H1 (cell line): ENCODE results near the gene DXO. TPM values are rescaled to one million over a fixed set of nuclear protein-coding genes. Genes with fewer than 3 reads are reported as not detected.

Experiments used
- CTCF ChIA-PET: fragments of 300-600 bp; sonication (Branson Sonifier 250); formaldehyde crosslinking; loops from one replicate; lab custom pipeline; 2021; ENCODE audit not compliant: partially characterized antibody; lab: Charles Lee
- POLR2A ChIA-PET: fragments of 300-600 bp; sonication (Branson Sonifier 250); formaldehyde crosslinking; loops from one replicate; lab custom pipeline; 2021; ENCODE audit warnings: inconsistent platforms; ENCODE audit not compliant: partially characterized antibody; lab: Charles Lee
- DNase-seq, 2 experiments: peaks; one replicate each; pipeline versions ENCODE4 v3.0.0 to v3.0.0-alpha.2; 2010 to 2022; ENCODE audit warnings: low spot score in 2 of 2, low read depth in 1 of 2, mixed read lengths in 1 of 2
- FAIRE-seq: peaks from 2 replicates; lab custom pipeline; 2011; peaks lifted over from hg19 to GRCh38; lab: Jason Lieb, UNC
- H2AFZ ChIP-seq: 2 replicates; pipeline ENCODE4 v1.8.1; 2012; ENCODE audit warnings: low read length, inconsistent platforms
- H2AK5ac ChIP-seq: 2 replicates; pipeline ENCODE4 v1.6.1; 2013; ENCODE audit warnings: low read depth, low read length
- H2BK120ac ChIP-seq: replicated peaks from 2 replicates; pipeline ENCODE3; 2013; ENCODE audit warnings: low read depth, low read length, inconsistent platforms
- H2BK12ac ChIP-seq: 2 replicates; pipeline ENCODE4 v1.6.1; 2013; ENCODE audit warnings: low read depth, low read length
- H2BK15ac ChIP-seq: 2 replicates; pipeline ENCODE4 v1.6.1; 2013; ENCODE audit warnings: low read length
- H2BK20ac ChIP-seq: 2 replicates; pipeline ENCODE4 v1.6.1; 2013; ENCODE audit warnings: low read length
- H2BK5ac ChIP-seq: 2 replicates; pipeline ENCODE4 v1.6.1; 2013; ENCODE audit warnings: low read depth, low read length
- H3K14ac ChIP-seq: 2 replicates; pipeline ENCODE4 v1.6.1; 2013; ENCODE audit warnings: inconsistent platforms; ENCODE audit not compliant: insufficient read length
- H3K18ac ChIP-seq: 2 replicates; pipeline ENCODE4 v1.6.1; 2013; ENCODE audit warnings: low read length; ENCODE audit errors: extremely low read depth
- H3K23ac ChIP-seq: 2 replicates; pipeline ENCODE4 v1.6.1; 2013; ENCODE audit warnings: inconsistent platforms; ENCODE audit not compliant: insufficient read length
- H3K23me2 ChIP-seq: 2 replicates; pipeline ENCODE4 v1.6.1; 2013; ENCODE audit warnings: low read depth, low read length
- H3K27ac ChIP-seq: 2 replicates; pipeline ENCODE4 v1.6.1; 2011; ENCODE audit warnings: low read depth, low read length, inconsistent platforms
- H3K27me3 ChIP-seq, 4 experiments: replicated peaks in 1 of 4; 1 replicate in 1 of 4; 2 replicates in 3 of 4; pipeline versions ENCODE4 v1.6.1 to v1.8.1; 2011 to 2013; ENCODE audit warnings: low read length in 3 of 4, mild to moderate bottlenecking in 3 of 4, inconsistent platforms in 2 of 4, mixed read lengths in 2 of 4, moderate library complexity in 1 of 4; ENCODE audit not compliant: control insufficient read depth in 3 of 4, insufficient read depth in 3 of 4; ENCODE audit errors: extremely low read depth in 1 of 4
- H3K36me3 ChIP-seq, 4 experiments: 2 replicates each; pipeline versions ENCODE4 v1.6.1 to v1.8.1; 2011 to 2013; ENCODE audit warnings: mild to moderate bottlenecking in 4 of 4, low read length in 3 of 4, moderate library complexity in 2 of 4, control low read depth in 1 of 4, inconsistent platforms in 1 of 4; ENCODE audit not compliant: insufficient read depth in 4 of 4, control insufficient read depth in 2 of 4
- H3K4ac ChIP-seq: replicated peaks from 2 replicates; pipeline ENCODE3; 2013; ENCODE audit warnings: low read length, low read depth, mixed read lengths, inconsistent platforms; ENCODE audit not compliant: insufficient read length
- H3K4me1 ChIP-seq, 4 experiments: replicated peaks in 1 of 4; 1 replicate in 1 of 4; 2 replicates in 3 of 4; pipeline versions ENCODE4 v1.6.1 to v1.8.1; 2011 to 2013; ENCODE audit warnings: low read length in 3 of 4, inconsistent platforms in 2 of 4, mixed read lengths in 1 of 4; ENCODE audit not compliant: insufficient read depth in 4 of 4, control insufficient read depth in 3 of 4
- H3K4me2 ChIP-seq, 2 experiments: 2 replicates each; pipeline versions ENCODE4 v1.6.1 to v1.8.1; 2011 to 2013; ENCODE audit warnings: low read depth in 2 of 2, low read length in 2 of 2, control low read depth in 1 of 2, inconsistent platforms in 1 of 2, mild to moderate bottlenecking in 1 of 2; ENCODE audit not compliant: insufficient read depth in 1 of 2
- H3K4me3 ChIP-seq, 4 experiments: fragments of 200-600, 300-600 bp in 1 of 4; sonication (generic), shearing (Covaris generic), sonication (Bioruptor Twin) in 1 of 4; 2 replicates each; pipeline versions ENCODE4 v1.5.1 to v1.8.1; 2011 to 2016; ENCODE audit warnings: low read length in 4 of 4, low read depth in 3 of 4, control low read depth in 2 of 4, inconsistent platforms in 2 of 4, mild to moderate bottlenecking in 2 of 4, mixed read lengths in 1 of 4, moderate library complexity in 1 of 4; ENCODE audit not compliant: insufficient read depth in 2 of 4; ENCODE audit errors: extremely low read depth in 1 of 4
- H3K56ac ChIP-seq: replicated peaks from 2 replicates; pipeline ENCODE3; 2013; ENCODE audit warnings: low read depth, mild to moderate bottlenecking, mixed read lengths, low read length, inconsistent platforms; ENCODE audit not compliant: insufficient read length
- H3K79me1 ChIP-seq: 2 replicates; pipeline ENCODE4 v1.6.1; 2013; ENCODE audit warnings: low read depth, low read length, control low read depth
- H3K79me2 ChIP-seq, 2 experiments: 2 replicates each; pipeline versions ENCODE4 v1.6.1 to v1.8.1; 2012 to 2013; ENCODE audit warnings: low read length in 2 of 2, mild to moderate bottlenecking in 2 of 2, inconsistent platforms in 1 of 2; ENCODE audit not compliant: insufficient read depth in 2 of 2, control insufficient read depth in 1 of 2
- H3K9ac ChIP-seq, 4 experiments: replicated peaks in 1 of 4; 1 replicate in 1 of 4; 2 replicates in 3 of 4; pipeline versions ENCODE4 v1.6.1 to v1.8.1; 2011 to 2013; ENCODE audit warnings: low read depth in 3 of 4, low read length in 3 of 4, control low read depth in 2 of 4, mild to moderate bottlenecking in 2 of 4, moderate library complexity in 2 of 4, inconsistent platforms in 1 of 4; ENCODE audit errors: extremely low read depth in 1 of 4
- H3K9me3 ChIP-seq, 2 experiments: 2 replicates each; pipeline versions ENCODE4 v1.6.1 to v1.8.1; 2012 to 2013; ENCODE audit warnings: mild to moderate bottlenecking in 2 of 2, moderate library complexity in 2 of 2, control low read depth in 1 of 2, inconsistent platforms in 1 of 2, low read depth in 1 of 2, low read length in 1 of 2, mixed read lengths in 1 of 2; ENCODE audit not compliant: insufficient read depth in 2 of 2
- H4K20me1 ChIP-seq, 2 experiments: replicated peaks in 1 of 2; 2 replicates each; pipeline versions ENCODE3 to v1.8.1; 2011 to 2013; ENCODE audit warnings: inconsistent platforms in 2 of 2, low read length in 2 of 2, mild to moderate bottlenecking in 1 of 2; ENCODE audit not compliant: insufficient read depth in 2 of 2, control insufficient read depth in 1 of 2
- H4K5ac ChIP-seq: 2 replicates; pipeline ENCODE4 v1.6.1; 2013; ENCODE audit warnings: low read length, low read depth, mixed read lengths, inconsistent platforms; ENCODE audit not compliant: insufficient read length
- H4K8ac ChIP-seq: 2 replicates; pipeline ENCODE4 v1.8.0; 2013; ENCODE audit warnings: mild to moderate bottlenecking, moderate library complexity, low read length, inconsistent platforms; ENCODE audit not compliant: insufficient read depth; ENCODE audit errors: extremely low read depth
- H4K91ac ChIP-seq: replicated peaks from 2 replicates; pipeline ENCODE3; 2013; ENCODE audit warnings: low read length, mixed read lengths, inconsistent platforms; ENCODE audit not compliant: insufficient read length
- ASH2L ChIP-seq: fragments of 200-600, 300-600 bp; sonication (generic); IDR thresholded peaks from one replicate; pipeline ENCODE4 v1.7.1; 2017; ENCODE audit warnings: low read length
- BRCA1 ChIP-seq: IDR thresholded peaks from 2 replicates; pipeline ENCODE4 v1.6.1; 2012; ENCODE audit warnings: low read depth, low read length, improper control_type of control experiment
- FOSL1 ChIP-seq: IDR thresholded peaks from 2 replicates; pipeline ENCODE4 v1.6.1; 2011; ENCODE audit warnings: mild to moderate bottlenecking, low read depth, low read length, moderate library complexity; ENCODE audit not compliant: insufficient read depth
- MAFK ChIP-seq: IDR thresholded peaks from 2 replicates; pipeline ENCODE4 v1.6.1; 2012; ENCODE audit warnings: low read depth, mild to moderate bottlenecking, improper control_type of control experiment, low read length
- SUZ12 ChIP-seq: fragments of 200-600 bp; sonication (generic); IDR thresholded peaks from 2 replicates; pipeline ENCODE4 v1.6.1; 2012; ENCODE audit warnings: mild to moderate bottlenecking, inconsistent platforms, low read length, moderate library complexity, mixed read lengths
- TAF1 ChIP-seq: IDR thresholded peaks from 2 replicates; pipeline ENCODE4 v1.6.1; 2011; ENCODE audit warnings: mild to moderate bottlenecking, low read depth, low read length
- TEAD4 ChIP-seq: IDR thresholded peaks from 2 replicates; pipeline ENCODE4 v1.6.1; 2012; ENCODE audit warnings: low read depth, low read length, inconsistent platforms, mixed read lengths
- WGBS, 2 experiments: shearing (Covaris generic) in 1 of 2; methylation state at CpG; one replicate each; pipeline versions ENCODE4 v1.1.6 to v1.1.7; 2013 to 2015; ENCODE audit warnings: low lambda C conversion rate in 2 of 2, mixed read lengths in 2 of 2, inconsistent platforms in 1 of 2, low coverage in 1 of 2, missing lambda C conversion rate in 1 of 2; ENCODE audit not compliant: insufficient replicate concordance in 2 of 2, insufficient coverage in 1 of 2, insufficient read length in 1 of 2; ENCODE audit errors: extremely low coverage in 1 of 2, missing lambda C conversion rate in 1 of 2; 5-methylcytosine and 5-hydroxymethylcytosine counted together
- polyA plus RNA-seq, 7 experiments: library from polyadenylated mRNA; depleted of rRNA in 3 of 7; stranded (reverse) in 5 of 7; unstranded in 2 of 7; fragments of >200 nt in 5 of 7; fragments of 200-250 nt in 2 of 7; gene quantifications; 1 replicate in 5 of 7; 2 replicates in 1 of 7; 4 replicates in 1 of 7; pipeline versions ENCODE4 v1.2.1 to v1.2.3, GENCODE V29; 2011 to 2013; ENCODE audit warnings: missing spikeins in 2 of 7, mixed read lengths in 2 of 7
- total RNA-seq: library from RNA; stranded (reverse); fragmentation: NEBNext Ultra II Directional; extraction: Animal tissue kit (Norgen Biotek cat#: 25700); gene quantifications from 2 replicates; pipeline ENCODE4 v1.2.1, GENCODE V29; 2021

The DXO gene
- total and polyA plus RNA-seq, 2 of the 8 experiments (the other 6 are each of a cell fraction or from before 2014, with no cell fraction given): 14.7 to 23.9 TPM

GRCh38 chr6:31977816-31978431 is 6.0 kb upstream of the DXO start:
- Histone ChIP-seq H3K4ac (no peak overlapping the region), H3K27me3 (no peaks in the 10 kb centered on the region), H3K23ac (no peak overlapping the region), H3K14ac (no peak overlapping the region), H3K9ac (no peak overlapping the region), H2BK15ac (no peak overlapping the region), H3K9me3 (peaks cover 0 to 5% of the 10 kb centered on the region in 2 experiments; a peak in 1 of 4 replicates), H2AFZ (no peak overlapping the region), H3K79me1 (no peaks in the 10 kb centered on the region), H2BK5ac (no peak overlapping the region), H3K79me2 (peaks cover 0 to 10% of the 10 kb centered on the region in 2 experiments; a peak in 1 of 4 replicates), H4K20me1 (no peaks in the 10 kb centered on the region), H3K4me2 (no peak overlapping the region), H2AK5ac (no peak overlapping the region), H2BK12ac (no peak overlapping the region), H3K36me3 (peaks cover 0 to 3% (median 1%) of the 10 kb centered on the region in 4 experiments; a peak in 3 of 8 replicates), H3K23me2 (peaks cover 1% of the 10 kb centered on the region), H2BK20ac (no peak overlapping the region), H2BK120ac (no peak overlapping the region), H3K56ac (no peak overlapping the region), H3K27ac (no peak overlapping the region), H4K8ac (no peak overlapping the region), H3K4me3 (no peak overlapping the region), H3K18ac (no peak overlapping the region), H4K91ac (no peak overlapping the region), H3K4me1 (peaks cover 0 to 4% (median 2%) of the 10 kb centered on the region in 4 experiments; a peak in 3 of 7 replicates), H4K5ac (no peak overlapping the region)
- DNase-seq (no peak), FAIRE-seq (no peak)
- CTCF ChIA-PET: no interaction called here
- WGBS, 2 experiments: 93% methylated on average over 12 of the region's 12 CpGs; no CpG with 5 or more reads in 1 of the 2 experiments
- TF ChIP-seq SUZ12 (no peak), BRCA1 (no peak), TAF1 (no peak), ASH2L (no peak), TEAD4 (no peak), FOSL1 (no peak), MAFK (no peak)
- POLR2A ChIA-PET: interaction anchor here (0.6 to 1.2 kb wide), 2 partner anchors 12 to 16 kb away, joined by 3 read pairs; no protein-coding TSS in a partner anchor
